HepG2 (cell line): ENCODE measurements around the gene CUL4A. TPM values are rescaled to one million over a fixed set of nuclear protein-coding genes. Genes with fewer than 3 reads are reported as not detected.

Experiments used
- ATAC-seq: fragments of 200-7000 bp; cut with Tn5 transposase; 3 replicates; pipeline ENCODE4 v1.9.1; 2020; ENCODE audit warnings: mild to moderate bottlenecking, moderate library complexity
- BruUV-seq: library from RNA; stranded (reverse); fragments of 400-500 nt; replicated peaks from 2 replicates; lab custom pipeline; 2021; lab: Mats Ljungman, UMichigan
- CTCF ChIA-PET: fragments of 300-600 bp; formaldehyde crosslinking; extraction: SDS; loops from one replicate; lab custom pipeline; 2021; ENCODE audit warnings: low total read pairs, inconsistent platforms, low intra/inter-chr PET ratio; lab: Yijun Ruan, JAX
- POLR2A ChIA-PET: fragments of 350-600 bp; sonication (Branson Sonifier 250); formaldehyde crosslinking; loops from one replicate; lab custom pipeline; 2020; ENCODE audit warnings: antibody characterized with exemption, inconsistent platforms; lab: Yijun Ruan, JAX
- DNase-seq: peaks from one replicate; pipeline ENCODE4 v3.0.0-alpha.2; 2015; ENCODE audit warnings: low spot score
- FAIRE-seq: peaks from 3 replicates; lab custom pipeline; 2011; peaks lifted over from hg19 to GRCh38; lab: Jason Lieb, UNC
- H2AFZ ChIP-seq: one replicate; pipeline ENCODE4 v1.6.1; 2011; ENCODE audit warnings: low read length, inconsistent platforms
- H3K27ac ChIP-seq: fragments of 300-600 bp; 3 replicates; pipeline ENCODE4 v1.8.0; 2011; ENCODE audit warnings: mixed run types, mild to moderate bottlenecking, mixed read lengths, low read length, inconsistent platforms; ENCODE audit not compliant: insufficient read depth; ENCODE audit errors: extremely low read length
- H3K27me3 ChIP-seq, 2 experiments: fragments of 200-600 bp in 1 of 2; 2 replicates in 1 of 2; 3 replicates in 1 of 2; pipeline versions ENCODE4 v1.6.0 to v1.8.0; 2011; ENCODE audit warnings: low read length in 2 of 2, mild to moderate bottlenecking in 2 of 2, moderate library complexity in 2 of 2, inconsistent platforms in 1 of 2; ENCODE audit not compliant: insufficient read depth in 2 of 2, control insufficient read depth in 1 of 2
- H3K36me3 ChIP-seq, 2 experiments: fragments of 200-600 bp in 1 of 2; replicated peaks in 1 of 2; 2 replicates in 1 of 2; 3 replicates in 1 of 2; pipeline versions ENCODE4 v1.5.1 to v1.8.0; 2011; ENCODE audit warnings: low read length in 2 of 2, inconsistent platforms in 1 of 2; ENCODE audit not compliant: insufficient read depth in 2 of 2, control insufficient read depth in 1 of 2
- H3K4me1 ChIP-seq: 2 replicates; pipeline ENCODE4 v1.5.1; 2012; ENCODE audit warnings: low read length, inconsistent platforms; ENCODE audit not compliant: insufficient read depth
- H3K4me2 ChIP-seq: 2 replicates; pipeline ENCODE4 v1.6.0; 2011; ENCODE audit warnings: low read depth, low read length, inconsistent platforms
- H3K4me3 ChIP-seq, 3 experiments: fragments of 200-600 bp in 1 of 3; sonication (generic), shearing (Covaris generic) in 1 of 3; replicated peaks in 1 of 3; 2 replicates each; pipeline ENCODE4 v1.5.1; 2011 to 2016; ENCODE audit warnings: low read length in 3 of 3, inconsistent platforms in 2 of 3, low read depth in 2 of 3, mild to moderate bottlenecking in 2 of 3, control low read depth in 1 of 3, mixed read lengths in 1 of 3; ENCODE audit not compliant: insufficient read depth in 1 of 3
- H3K79me2 ChIP-seq: one replicate; pipeline ENCODE4 v1.6.1; 2011; ENCODE audit warnings: low read length, inconsistent platforms; ENCODE audit not compliant: insufficient read depth
- H3K9ac ChIP-seq: 2 replicates; pipeline ENCODE4 v1.6.0; 2011; ENCODE audit warnings: mild to moderate bottlenecking, low read depth, low read length, inconsistent platforms; ENCODE audit not compliant: insufficient read depth
- H3K9me3 ChIP-seq: 2 replicates; pipeline ENCODE4 v1.5.1; 2012; ENCODE audit warnings: mild to moderate bottlenecking, low read length
- H4K20me1 ChIP-seq: 2 replicates; pipeline ENCODE4 v1.6.0; 2011; ENCODE audit warnings: inconsistent platforms, mild to moderate bottlenecking, low read length, moderate library complexity; ENCODE audit not compliant: insufficient read depth
- MZF1 ChIP-seq: sonication (generic); formaldehyde crosslinking; IDR thresholded peaks from 2 replicates; pipeline ENCODE4 v1.8.1; 2023; ENCODE audit warnings: mild to moderate bottlenecking, missing genetic modification reagents, borderline replicate concordance
- REXO4 ChIP-seq: sonication (generic); formaldehyde crosslinking; IDR thresholded peaks from 2 replicates; pipeline ENCODE4 v1.8.0; 2022; ENCODE audit warnings: missing genetic modification reagents, mild to moderate bottlenecking, borderline replicate concordance
- SNRNP70 ChIP-seq: fragments of 200-400 bp; formaldehyde crosslinking; IDR thresholded peaks from 2 replicates; pipeline ENCODE4 v1.6.1; 2017; ENCODE audit warnings: mild to moderate bottlenecking, low read depth, low read length, moderate library complexity
- ZNF772 ChIP-seq: sonication (generic); formaldehyde crosslinking; IDR thresholded peaks from 2 replicates; pipeline ENCODE4 v1.5.0; 2020; ENCODE audit warnings: mild to moderate bottlenecking, missing genetic modification reagents
- WGBS: methylation state at CpG from one replicate; pipeline ENCODE4 v1.1.6; 2017; ENCODE audit warnings: low lambda C conversion rate; 5-methylcytosine and 5-hydroxymethylcytosine counted together
- in situ Hi-C: cut with HindIII; loops from 2 replicates; pipeline ENCODE4 v1.10.0; 2017; ENCODE audit warnings: low pct_unique_long_range_greater_than_20kb; ENCODE audit not compliant: extremely low pct_ligation_motif_present
- intact Hi-C: fragments of 100-400 bp; cut with micrococcal nuclease; formaldehyde crosslinking; loops from one replicate; pipeline ENCODE4 v1.10.0; 2022; ENCODE audit not compliant: unreplicated experiment
- polyA plus RNA-seq, 8 experiments: library from polyadenylated mRNA; depleted of rRNA in 3 of 8; stranded (reverse) in 7 of 8; unstranded in 1 of 8; fragments of >200 nt; fragmentation: Illumina TruSeq in 4 of 8; extraction: Trizol in 4 of 8; gene quantifications; 2 replicates each; pipeline versions ENCODE4 v1.2.1 to v1.2.3, GENCODE V29; 2011 to 2016; ENCODE audit warnings: low read depth in 4 of 8, missing spikeins in 1 of 8, mixed read lengths in 1 of 8; ENCODE audit not compliant: insufficient read depth in 1 of 8
- total RNA-seq, 5 experiments: library from RNA; depleted of rRNA; stranded (reverse); fragments of >200 nt; fragmentation: Illumina TruSeq; extraction: Trizol; gene quantifications; 2 replicates each; pipeline ENCODE4 v1.2.3, GENCODE V29; 2016; ENCODE audit warnings: low read depth in 1 of 5
- TF ChIP-seq, protein P1 (sequence below): IDR thresholded peaks from 2 replicates; pipeline ENCODE4 v1.6.1; 2016; ENCODE audit warnings: low read depth, control low read depth
- TF ChIP-seq, protein P2 (sequence below): sonication (generic); formaldehyde crosslinking; IDR thresholded peaks from 2 replicates; pipeline ENCODE4 v1.5.0; 2020; ENCODE audit warnings: mild to moderate bottlenecking, missing genetic modification reagents

Gene CUL4A
- total and polyA plus RNA-seq, 2 of the 13 experiments (the other 11 are each of a cell fraction or from before 2014, with no cell fraction given) = 51.2 to 75.3 TPM

DNA sequence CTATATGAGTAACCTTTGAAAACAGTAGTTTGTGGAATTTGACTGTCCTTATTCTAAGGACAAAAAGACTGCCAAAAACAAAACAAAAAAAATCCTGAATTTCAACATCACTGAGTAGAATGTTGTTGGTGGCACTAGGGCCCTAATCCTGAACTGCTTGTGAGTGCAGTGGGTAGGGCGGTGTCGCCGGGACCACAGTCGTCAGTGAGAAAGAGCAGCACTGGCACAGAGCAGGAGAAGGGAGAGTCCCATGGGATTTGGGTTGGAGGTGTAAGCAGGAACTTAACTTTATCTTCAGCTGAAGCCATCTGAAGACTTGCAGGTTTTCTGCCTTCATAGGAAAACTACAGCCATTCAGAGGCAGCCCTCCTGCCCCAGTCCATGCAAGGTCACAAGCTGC is 6.5 kb upstream of the CUL4A start (continued):
- TF ChIP-seq, protein P1, sequence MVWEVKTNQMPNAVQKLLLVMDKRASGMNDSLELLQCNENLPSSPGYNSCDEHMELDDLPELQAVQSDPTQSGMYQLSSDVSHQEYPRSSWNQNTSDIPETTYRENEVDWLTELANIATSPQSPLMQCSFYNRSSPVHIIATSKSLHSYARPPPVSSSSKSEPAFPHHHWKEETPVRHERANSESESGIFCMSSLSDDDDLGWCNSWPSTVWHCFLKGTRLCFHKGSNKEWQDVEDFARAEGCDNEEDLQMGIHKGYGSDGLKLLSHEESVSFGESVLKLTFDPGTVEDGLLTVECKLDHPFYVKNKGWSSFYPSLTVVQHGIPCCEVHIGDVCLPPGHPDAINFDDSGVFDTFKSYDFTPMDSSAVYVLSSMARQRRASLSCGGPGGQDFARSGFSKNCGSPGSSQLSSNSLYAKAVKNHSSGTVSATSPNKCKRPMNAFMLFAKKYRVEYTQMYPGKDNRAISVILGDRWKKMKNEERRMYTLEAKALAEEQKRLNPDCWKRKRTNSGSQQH (CRISPR knock-in tag) = no peak
- TF ChIP-seq SNRNP70 = no peak

DNA sequence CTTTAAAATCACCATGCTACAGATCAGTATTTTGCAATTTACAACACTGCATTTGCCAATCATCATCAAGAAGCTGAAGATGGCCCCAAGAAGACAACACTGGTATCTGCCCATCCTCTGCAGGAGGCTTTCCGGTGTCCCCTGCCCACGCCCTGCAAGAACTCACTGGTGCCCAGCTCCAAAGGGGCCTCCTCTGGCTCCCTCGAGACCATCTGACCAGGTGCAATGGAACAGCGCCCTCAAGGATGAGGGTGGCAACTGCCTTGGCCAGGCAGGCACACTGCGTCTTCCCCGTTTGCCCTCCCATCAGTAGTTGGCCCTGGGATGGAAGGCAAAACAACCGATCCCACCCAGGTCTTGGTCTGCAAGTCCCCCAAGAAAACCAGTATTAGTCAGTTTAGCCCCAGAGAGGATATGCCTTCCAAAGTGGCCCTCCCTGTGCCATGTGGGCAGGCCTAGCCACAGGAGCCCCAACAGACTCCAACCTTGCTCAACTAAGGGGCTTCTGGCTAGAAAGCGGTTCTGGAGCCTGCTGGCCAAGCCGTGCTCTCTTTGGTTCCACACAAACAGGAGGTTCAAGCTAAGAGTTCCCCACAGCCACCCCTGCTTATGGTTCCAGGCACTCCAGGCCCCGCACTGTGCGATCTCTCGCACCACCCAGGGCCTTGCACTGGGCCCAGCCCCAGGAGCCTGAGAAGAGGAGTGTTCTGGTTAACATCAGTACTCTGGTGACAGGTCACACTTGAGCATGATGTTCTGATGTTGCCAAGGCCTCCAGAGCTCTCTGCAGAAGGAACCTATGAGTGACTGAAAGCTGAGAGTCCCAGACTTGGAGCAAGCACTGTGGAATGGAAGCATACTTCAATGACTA is 5.7 kb upstream of the CUL4A start:
- no peak for DNase-seq
- ChIA-PET POLR2A (interaction anchor here (1.5 kb wide), 1 partner anchor 46 kb away, joined by 3 read pairs; the partner anchor contains the start of gene PROZ), CTCF (no interaction called here)
- FAIRE-seq = no peak
- WGBS = 100% methylated on average over 4 of the region's 12 CpGs
- no TSS peak for BruUV-seq
- Histone ChIP-seq H3K4me3 (no peak overlapping the region), H3K36me3 (peaks cover 6 to 35% of the 10 kb centered on the region in 2 experiments; a peak in 4 of 5 replicates), H3K4me2 (no peak overlapping the region)
- no peak for TF ChIP-seq MZF1 (CRISPR knock-in tag)
- TF ChIP-seq, protein P2, sequence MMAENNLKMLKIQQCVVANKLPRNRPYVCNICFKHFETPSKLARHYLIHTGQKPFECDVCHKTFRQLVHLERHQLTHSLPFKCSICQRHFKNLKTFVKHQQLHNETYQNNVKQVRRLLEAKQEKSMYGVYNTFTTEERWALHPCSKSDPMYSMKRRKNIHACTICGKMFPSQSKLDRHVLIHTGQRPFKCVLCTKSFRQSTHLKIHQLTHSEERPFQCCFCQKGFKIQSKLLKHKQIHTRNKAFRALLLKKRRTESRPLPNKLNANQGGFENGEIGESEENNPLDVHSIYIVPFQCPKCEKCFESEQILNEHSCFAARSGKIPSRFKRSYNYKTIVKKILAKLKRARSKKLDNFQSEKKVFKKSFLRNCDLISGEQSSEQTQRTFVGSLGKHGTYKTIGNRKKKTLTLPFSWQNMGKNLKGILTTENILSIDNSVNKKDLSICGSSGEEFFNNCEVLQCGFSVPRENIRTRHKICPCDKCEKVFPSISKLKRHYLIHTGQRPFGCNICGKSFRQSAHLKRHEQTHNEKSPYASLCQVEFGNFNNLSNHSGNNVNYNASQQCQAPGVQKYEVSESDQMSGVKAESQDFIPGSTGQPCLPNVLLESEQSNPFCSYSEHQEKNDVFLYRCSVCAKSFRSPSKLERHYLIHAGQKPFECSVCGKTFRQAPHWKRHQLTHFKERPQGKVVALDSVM (CRISPR knock-in tag) = no peak
- TF ChIP-seq REXO4 (CRISPR knock-in tag) = no peak
- TF ChIP-seq ZNF772 (CRISPR knock-in tag) = no peak
- TF ChIP-seq, all 625 proteins: peak for 0
- no peak for ATAC-seq
- Histone ChIP-seq H4K20me1 (peaks cover 10% of the 10 kb centered on the region), H3K79me2 (peaks cover 91% of the 10 kb centered on the region), H3K27ac (no peak overlapping the region), H3K9ac (no peak overlapping the region), H3K4me1 (peaks cover 54% of the 10 kb centered on the region), H3K9me3 (no peaks in the 10 kb centered on the region), H2AFZ (no peak overlapping the region), H3K27me3 (no peaks in the 10 kb centered on the region)
- intact Hi-C loops = no loop called here
- in situ Hi-C loops = no loop called here
